ENCODE measurements around the gene RIC8A. TPM values are rescaled to one million over a fixed set of nuclear protein-coding genes. Genes with fewer than 3 reads are reported as not detected.
"Not testable (repeated sequence)": the region's sequence is repeated elsewhere in the genome, so short reads cannot be mapped to it uniquely, and the experiment has no call there.

Gene RIC8A
- total RNA-seq, 2 donors from 2014 or later, result 73.8 to 87.5 TPM

GRCh38 chr11:232783-233565, 25.5 kb downstream of the RIC8A start:
- intact Hi-C loops (cut with DNase I), result no loop called here

GRCh38 chr11:235180-235579, 27.7 kb downstream of the RIC8A start:
- DNase-seq (ENCODE audit: low spot score), result no peak
- intact Hi-C loops (cut with DNase I), result loop anchor here in 1 of 2 donors (5.0 kb wide), 1 partner anchor 52 kb away; the partner anchor contains the start of gene PGGHG

More at GRCh38 chr11:232783-233565, 25.5 kb downstream of the RIC8A start:
- DNase-seq (ENCODE audit: low spot score), result no peak

- DNase-seq (ENCODE audit: low spot score), result no peak
- intact Hi-C loops (cut with DNase I), result loop anchor here in 1 of 2 donors (5.0 kb wide), 1 partner anchor 52 kb away; the partner anchor contains the start of gene PGGHG
Measured at GRCh38 chr11:235609-235996, 28.1 kb downstream of the RIC8A start.

GRCh38 chr11:235997-236773, 28.7 kb downstream of the RIC8A start, which contains the start of gene SIRT3:
Gene SIRT3, minus strand, starts transcription at chr11:236342. Its CDS starts 14 bp downstream, at chr11:236328.
- DNase-seq (ENCODE audit: low spot score), result peak; percentile 95
- intact Hi-C loops (cut with DNase I), result loop anchor here in 1 of 2 donors (5.0 kb wide), 1 partner anchor 51 kb away; the partner anchor contains the start of gene PGGHG

- intact Hi-C loops (cut with DNase I), result loop anchor here in 1 of 2 donors (5.0 kb wide), 1 partner anchor 50 kb away; the partner anchor contains the start of gene PGGHG
- peak; percentile 97 for DNase-seq (ENCODE audit: low spot score)
Measured at GRCh38 chr11:236774-237767, 29.6 kb downstream of the RIC8A start, which contains the start of gene PSMD13. Gene PSMD13, plus strand, starts transcription at chr11:236976. Its CDS starts 74 bp downstream, at chr11:237050.

- not testable (repeated sequence) for DNase-seq (ENCODE audit: low spot score)
- intact Hi-C loops (cut with DNase I), result loop anchor here in 1 of 2 donors (5.0 kb wide), 1 partner anchor 49 kb away; the partner anchor contains the start of gene PGGHG
Measured at GRCh38 chr11:238346-238745, 30.8 kb downstream of the RIC8A start.

- intact Hi-C loops (cut with DNase I), result no loop called here
- no peak for DNase-seq (ENCODE audit: low spot score)
Measured at GRCh38 chr11:240315-240714, 32.8 kb downstream of the RIC8A start.

- intact Hi-C loops (cut with DNase I), result no loop called here
Measured at GRCh38 chr11:241634-242033, 34.1 kb downstream of the RIC8A start.

GRCh38 chr11:244376-244775, 36.9 kb downstream of the RIC8A start:
- DNase-seq (ENCODE audit: low spot score), result no peak
- intact Hi-C loops (cut with DNase I), result no loop called here

More at GRCh38 chr11:241634-242033, 34.1 kb downstream of the RIC8A start:
- DNase-seq (ENCODE audit: low spot score), result no peak

- no peak for DNase-seq (ENCODE audit: low spot score)
- intact Hi-C loops (cut with DNase I), result no loop called here
Measured at GRCh38 chr11:249062-249461, 41.6 kb downstream of the RIC8A start.

- DNase-seq (ENCODE audit: low spot score), result no peak
- intact Hi-C loops (cut with DNase I), result no loop called here
Measured at GRCh38 chr11:250274-250673, 42.8 kb downstream of the RIC8A start.

- intact Hi-C loops (cut with DNase I), result no loop called here
- DNase-seq (ENCODE audit: low spot score), result peak; percentile 89
Measured at GRCh38 chr11:250740-251299, 43.3 kb downstream of the RIC8A start.

- intact Hi-C loops (cut with DNase I), result no loop called here
- no peak for DNase-seq (ENCODE audit: low spot score)
Measured at GRCh38 chr11:251550-251949, 44.0 kb downstream of the RIC8A start.

GRCh38 chr11:252666-253065, 45.2 kb downstream of the RIC8A start:
- no peak for DNase-seq (ENCODE audit: low spot score)
- intact Hi-C loops (cut with DNase I), result no loop called here

- intact Hi-C loops (cut with DNase I), result no loop called here
- DNase-seq (ENCODE audit: low spot score), result no peak
Measured at GRCh38 chr11:253160-253885, 45.8 kb downstream of the RIC8A start.

GRCh38 chr11:253886-254270, 46.4 kb downstream of the RIC8A start:
- intact Hi-C loops (cut with DNase I), result no loop called here
- DNase-seq (ENCODE audit: low spot score), result no peak

- DNase-seq (ENCODE audit: low spot score), result no peak
- intact Hi-C loops (cut with DNase I), result no loop called here
Measured at GRCh38 chr11:255176-255575, 47.7 kb downstream of the RIC8A start.

- no peak for DNase-seq (ENCODE audit: low spot score)
- intact Hi-C loops (cut with DNase I), result no loop called here
Measured at GRCh38 chr11:255816-256215, 48.3 kb downstream of the RIC8A start.
